CD4-positive, alpha-beta T cell treated with Interleukin-6 for 4 hours (primary cell): Measurements from ENCODE around the gene UBXN11.
A peak's percentile ranks its signal among the peaks of the same experiment; 100 is the strongest.

Experiments
- DNase-seq: peaks from one replicate; pipeline ENCODE4 v3.0.0-alpha.2; 2020; ENCODE audit warnings: mixed read lengths

UBXN11 gene

GRCh38 chr1:26285366-26286063 is 20.9 kb downstream of the UBXN11 start:
- peak; percentile 57 for DNase-seq

GRCh38 chr1:26284597-26285347 is 21.7 kb downstream of the UBXN11 start:
- DNase-seq: peak; percentile 98

GRCh38 chr1:26283871-26284596 is 22.4 kb downstream of the UBXN11 start:
- DNase-seq: peak; percentile 21

GRCh38 chr1:26283279-26283853 is 23.1 kb downstream of the UBXN11 start:
- DNase-seq: no peak

- DNase-seq: no peak
Observed at GRCh38 chr1:26282401-26282918, 24.0 kb downstream of the UBXN11 start.

GRCh38 chr1:26281971-26282370 is 24.5 kb downstream of the UBXN11 start:
- DNase-seq: no peak

- peak; percentile 34 for DNase-seq
Observed at GRCh38 chr1:26281091-26281958, 25.1 kb downstream of the UBXN11 start.

GRCh38 chr1:26280333-26281042 is 25.9 kb downstream of the UBXN11 start:
- peak; percentile 50 for DNase-seq

GRCh38 chr1:26279456-26280332 is 26.7 kb downstream of the UBXN11 start, which contains the start of gene SH3BGRL3:
Gene SH3BGRL3, plus strand, starts transcription at chr1:26280086. Its CDS starts 70 bp downstream, at chr1:26280156.
- peak; percentile 91 for DNase-seq

GRCh38 chr1:26278724-26279455 is 27.5 kb downstream of the UBXN11 start:
- DNase-seq: peak; percentile 51

GRCh38 chr1:26278303-26278702 is 28.1 kb downstream of the UBXN11 start:
- no peak for DNase-seq

- DNase-seq: no peak
Observed at GRCh38 chr1:26277719-26278118, 28.7 kb downstream of the UBXN11 start.

GRCh38 chr1:26277261-26277661 is 29.2 kb downstream of the UBXN11 start:
- no peak for DNase-seq

GRCh38 chr1:26276432-26276838 is 30.0 kb downstream of the UBXN11 start:
- no peak for DNase-seq

- DNase-seq: peak; percentile 83
Observed at GRCh38 chr1:26275580-26276431, 30.6 kb downstream of the UBXN11 start.

- DNase-seq: no peak
Observed at GRCh38 chr1:26274801-26275425, 31.5 kb downstream of the UBXN11 start.

GRCh38 chr1:26269198-26269550 is 37.3 kb downstream of the UBXN11 start:
- no peak for DNase-seq
